Panc1 (cell line): Measurements from ENCODE around the gene RHEBL1. TPM values are rescaled to one million over a fixed set of nuclear protein-coding genes. Genes with fewer than 3 reads are reported as not detected.

ENCODE experiments used
- ATAC-seq: fragments of 200-7000 bp; cut with Tn5 transposase; 2 replicates; pipeline ENCODE4 v1.9.1; 2020; ENCODE audit warnings: mild to moderate bottlenecking, moderate library complexity
- BruUV-seq: library from RNA; stranded (reverse); fragments of 400-500 nt; replicated peaks from 2 replicates; lab custom pipeline; 2021; lab: Mats Ljungman, UMichigan
- CTCF ChIA-PET: fragments of 300-600 bp; sonication (Branson Sonifier 250); formaldehyde crosslinking; loops from one replicate; lab custom pipeline; 2022; ENCODE audit warnings: antibody characterized with exemption; lab: Charles Lee
- POLR2A ChIA-PET: fragments of 300-600 bp; sonication (Branson Sonifier 250); formaldehyde crosslinking; loops from one replicate; lab custom pipeline; 2022; ENCODE audit warnings: antibody characterized with exemption; lab: Charles Lee
- DNase-seq: peaks from one replicate; pipeline ENCODE4 v3.0.0-alpha.2; 2010; ENCODE audit warnings: low read depth, low spot score
- H3K27ac ChIP-seq: 2 replicates; pipeline ENCODE4 v1.5.1; 2011; ENCODE audit warnings: mild to moderate bottlenecking, low read length, inconsistent platforms
- H3K27me3 ChIP-seq: fragments of 200-500 bp; sonication (Bioruptor generic); 2 replicates; pipeline ENCODE4 v1.6.0; 2014; ENCODE audit warnings: low read length, inconsistent platforms; ENCODE audit not compliant: control insufficient read depth, insufficient read depth
- H3K36me3 ChIP-seq: fragments of 200-500 bp; sonication (Bioruptor generic); 2 replicates; pipeline ENCODE4 v1.5.1; 2014; ENCODE audit warnings: inconsistent platforms, mild to moderate bottlenecking, low read length, moderate library complexity; ENCODE audit not compliant: control insufficient read depth, insufficient read depth
- H3K4me1 ChIP-seq: 2 replicates; pipeline ENCODE4 v1.5.1; 2011; ENCODE audit warnings: inconsistent platforms, mild to moderate bottlenecking, low read length, moderate library complexity; ENCODE audit not compliant: control insufficient read depth, insufficient read depth
- H3K4me3 ChIP-seq, 2 experiments: 2 replicates each; pipeline ENCODE4 v1.5.1; 2011 to 2012; ENCODE audit warnings: low read depth in 2 of 2, low read length in 2 of 2, mild to moderate bottlenecking in 2 of 2, inconsistent platforms in 1 of 2, moderate library complexity in 1 of 2
- H3K9me3 ChIP-seq: fragments of 200-500 bp; sonication (Bioruptor generic); 2 replicates; pipeline ENCODE4 v1.5.1; 2014; ENCODE audit warnings: low read depth, mild to moderate bottlenecking, inconsistent platforms, low read length, moderate library complexity; ENCODE audit not compliant: control insufficient read depth, insufficient read depth
- POLR2AphosphoS5 ChIP-seq: IDR thresholded peaks from 2 replicates; pipeline ENCODE4 v1.6.1; 2012; ENCODE audit warnings: mild to moderate bottlenecking, low read depth, low read length, moderate library complexity
- SIN3A ChIP-seq: IDR thresholded peaks from 2 replicates; pipeline ENCODE4 v1.6.1; 2012; ENCODE audit warnings: low read depth, mild to moderate bottlenecking, low read length, moderate library complexity, borderline replicate concordance; ENCODE audit not compliant: insufficient read depth
- TCF7L2 ChIP-seq: IDR thresholded peaks from 2 replicates; pipeline ENCODE4 v1.6.1; 2011; ENCODE audit warnings: mild to moderate bottlenecking, low read depth, low read length, inconsistent platforms
- in situ Hi-C: cut with HindIII; loops from 2 replicates; pipeline ENCODE4 v1.10.0; 2016; ENCODE audit warnings: low sequenced_read_pairs, low pct_unique_long_range_greater_than_20kb
- intact Hi-C: fragments of 100-400 bp; cut with micrococcal nuclease; formaldehyde crosslinking; loops from one replicate; pipeline ENCODE4 v1.10.0; 2022; ENCODE audit not compliant: unreplicated experiment
- total RNA-seq: library from RNA; stranded (reverse); gene quantifications from one replicate; pipeline ENCODE4 v1.2.1, GENCODE V29; 2021; ENCODE audit not compliant: unreplicated experiment
- TF ChIP-seq, protein P1 (sequence below): fragments of 450-650 bp; IDR thresholded peaks from 2 replicates; pipeline ENCODE4 v1.5.1; 2017; ENCODE audit warnings: mild to moderate bottlenecking
- TF ChIP-seq, protein P2 (sequence below), 2 experiments: IDR thresholded peaks; 2 replicates each; pipeline ENCODE4 v1.6.1; 2011 to 2012; ENCODE audit warnings: low read depth in 2 of 2, control low read depth in 1 of 2, low read length in 1 of 2, mild to moderate bottlenecking in 1 of 2, moderate library complexity in 1 of 2; ENCODE audit not compliant: insufficient read depth in 1 of 2

Gene RHEBL1
- total RNA-seq, 1 experiment from 2014 or later, result 4.7 TPM

DNA sequence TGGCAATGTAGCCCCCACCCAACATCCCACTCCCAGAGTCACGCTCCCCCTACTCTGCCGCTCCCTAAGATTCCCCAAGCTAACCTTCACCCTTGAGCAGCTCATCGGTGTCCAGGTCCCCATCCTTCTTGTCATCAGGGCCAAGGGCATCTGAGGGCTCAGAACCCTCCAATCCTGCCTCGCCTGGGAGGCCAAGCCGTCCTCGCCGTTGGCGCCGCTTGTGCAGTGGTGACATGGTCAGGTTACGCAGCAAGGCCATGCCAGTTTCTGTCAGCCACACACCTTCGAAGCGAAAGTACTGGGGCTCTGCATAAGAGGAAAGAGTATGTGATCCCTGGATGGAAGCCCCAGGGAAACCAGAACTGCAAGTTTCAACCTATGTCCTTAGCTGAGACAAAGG is 25.1 kb downstream of the RHEBL1 start:
- no TSS peak for BruUV-seq
- intact Hi-C loops (no loop called here), in situ Hi-C loops (no loop called here)
- POLR2A ChIA-PET, result no interaction called here
- Histone ChIP-seq H3K36me3 (peaks cover 39% of the 10 kb centered on the region), H3K27ac (no peak overlapping the region), H3K4me3 (no peak overlapping the region), H3K9me3 (no peaks in the 10 kb centered on the region), H3K4me1 (no peaks in the 10 kb centered on the region), H3K27me3 (no peaks in the 10 kb centered on the region)
- ATAC-seq (no peak), DNase-seq (no peak)
- CTCF ChIA-PET, result interaction anchor here (0.7 kb wide), 1 partner anchor 15 kb away, joined by 6 read pairs; no protein-coding TSS in a partner anchor
- TF ChIP-seq TCF7L2, result no peak
- TF ChIP-seq, protein P1, sequence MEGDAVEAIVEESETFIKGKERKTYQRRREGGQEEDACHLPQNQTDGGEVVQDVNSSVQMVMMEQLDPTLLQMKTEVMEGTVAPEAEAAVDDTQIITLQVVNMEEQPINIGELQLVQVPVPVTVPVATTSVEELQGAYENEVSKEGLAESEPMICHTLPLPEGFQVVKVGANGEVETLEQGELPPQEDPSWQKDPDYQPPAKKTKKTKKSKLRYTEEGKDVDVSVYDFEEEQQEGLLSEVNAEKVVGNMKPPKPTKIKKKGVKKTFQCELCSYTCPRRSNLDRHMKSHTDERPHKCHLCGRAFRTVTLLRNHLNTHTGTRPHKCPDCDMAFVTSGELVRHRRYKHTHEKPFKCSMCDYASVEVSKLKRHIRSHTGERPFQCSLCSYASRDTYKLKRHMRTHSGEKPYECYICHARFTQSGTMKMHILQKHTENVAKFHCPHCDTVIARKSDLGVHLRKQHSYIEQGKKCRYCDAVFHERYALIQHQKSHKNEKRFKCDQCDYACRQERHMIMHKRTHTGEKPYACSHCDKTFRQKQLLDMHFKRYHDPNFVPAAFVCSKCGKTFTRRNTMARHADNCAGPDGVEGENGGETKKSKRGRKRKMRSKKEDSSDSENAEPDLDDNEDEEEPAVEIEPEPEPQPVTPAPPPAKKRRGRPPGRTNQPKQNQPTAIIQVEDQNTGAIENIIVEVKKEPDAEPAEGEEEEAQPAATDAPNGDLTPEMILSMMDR, result no peak
- TF ChIP-seq POLR2AphosphoS5, result no peak

DNA sequence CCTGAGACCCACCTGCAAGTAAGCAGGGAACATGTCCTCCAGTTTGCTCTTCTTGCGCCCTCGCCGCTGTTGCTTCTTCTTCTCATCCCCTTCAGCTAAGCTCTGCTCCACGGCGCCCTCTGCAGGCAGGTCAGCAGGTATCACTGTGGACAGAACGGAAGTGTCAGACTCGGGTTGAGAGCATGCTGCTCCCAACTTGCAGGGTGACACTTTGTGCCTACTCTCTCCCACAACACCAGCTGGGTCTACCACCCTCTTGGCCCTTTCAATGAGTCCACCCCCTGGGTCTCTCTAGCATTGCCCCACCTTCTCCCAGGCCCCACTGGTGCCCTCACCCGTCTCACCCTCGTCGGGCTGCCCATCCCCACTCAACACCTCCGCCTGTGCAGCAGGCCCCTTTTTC is 25.9 kb downstream of the RHEBL1 start:
- in situ Hi-C loops, result no loop called here
- no peak for DNase-seq
- CTCF ChIA-PET, result interaction anchor here (0.6 to 1.6 kb wide), 3 partner anchors 14 to 532 kb away, joined by 3 to 6 read pairs (median 3); no protein-coding TSS in a partner anchor

DNA sequence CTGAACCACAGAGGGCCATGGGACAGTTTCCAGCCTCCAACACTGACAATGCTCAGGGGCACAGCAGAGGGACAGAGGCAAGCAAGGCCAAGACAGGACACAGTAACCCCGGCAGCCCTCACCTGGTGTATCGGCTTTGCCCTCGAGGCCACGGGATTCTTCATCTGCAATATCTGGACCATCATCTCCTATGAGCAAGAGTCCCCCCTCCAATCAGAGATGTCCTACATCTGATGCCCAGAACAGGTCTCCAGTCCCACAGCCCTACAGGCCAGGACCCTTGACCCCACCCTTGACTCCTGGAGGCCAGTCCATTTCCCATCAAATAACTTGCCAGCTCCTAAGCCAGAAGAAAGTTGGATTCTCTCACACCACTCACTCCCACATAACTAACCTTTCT is 26.5 kb downstream of the RHEBL1 start:
- BruUV-seq, result no TSS peak
- CTCF ChIA-PET, result interaction anchor here (1.6 kb wide), 1 partner anchor 46 kb away, joined by 3 read pairs; no protein-coding TSS in a partner anchor

More for the DNA sequence above, 25.9 kb downstream of the RHEBL1 start:
- BruUV-seq, result TSS peak; percentile 36
- TF ChIP-seq POLR2AphosphoS5, result no peak
- TF ChIP-seq TCF7L2, result no peak
- TF ChIP-seq, protein P1, result peak; percentile 87; the same call in 1 of the 2 replicates
- Histone ChIP-seq H3K36me3 (peaks cover 37% of the 10 kb centered on the region), H3K4me3 (no peak overlapping the region), H3K27me3 (no peaks in the 10 kb centered on the region), H3K4me1 (no peaks in the 10 kb centered on the region), H3K9me3 (no peaks in the 10 kb centered on the region), H3K27ac (no peak overlapping the region)
- POLR2A ChIA-PET, result no interaction called here
- no peak for ATAC-seq
- intact Hi-C loops, result no loop called here

More for the DNA sequence above, 26.5 kb downstream of the RHEBL1 start:
- Histone ChIP-seq H3K36me3 (peaks cover 33% of the 10 kb centered on the region), H3K9me3 (no peaks in the 10 kb centered on the region), H3K4me3 (no peak overlapping the region), H3K27ac (no peak overlapping the region), H3K27me3 (no peaks in the 10 kb centered on the region), H3K4me1 (no peaks in the 10 kb centered on the region)
- intact Hi-C loops, result no loop called here
- POLR2A ChIA-PET, result no interaction called here
- TF ChIP-seq, protein P1, result no peak
- no peak for TF ChIP-seq TCF7L2
- TF ChIP-seq, protein P2, sequence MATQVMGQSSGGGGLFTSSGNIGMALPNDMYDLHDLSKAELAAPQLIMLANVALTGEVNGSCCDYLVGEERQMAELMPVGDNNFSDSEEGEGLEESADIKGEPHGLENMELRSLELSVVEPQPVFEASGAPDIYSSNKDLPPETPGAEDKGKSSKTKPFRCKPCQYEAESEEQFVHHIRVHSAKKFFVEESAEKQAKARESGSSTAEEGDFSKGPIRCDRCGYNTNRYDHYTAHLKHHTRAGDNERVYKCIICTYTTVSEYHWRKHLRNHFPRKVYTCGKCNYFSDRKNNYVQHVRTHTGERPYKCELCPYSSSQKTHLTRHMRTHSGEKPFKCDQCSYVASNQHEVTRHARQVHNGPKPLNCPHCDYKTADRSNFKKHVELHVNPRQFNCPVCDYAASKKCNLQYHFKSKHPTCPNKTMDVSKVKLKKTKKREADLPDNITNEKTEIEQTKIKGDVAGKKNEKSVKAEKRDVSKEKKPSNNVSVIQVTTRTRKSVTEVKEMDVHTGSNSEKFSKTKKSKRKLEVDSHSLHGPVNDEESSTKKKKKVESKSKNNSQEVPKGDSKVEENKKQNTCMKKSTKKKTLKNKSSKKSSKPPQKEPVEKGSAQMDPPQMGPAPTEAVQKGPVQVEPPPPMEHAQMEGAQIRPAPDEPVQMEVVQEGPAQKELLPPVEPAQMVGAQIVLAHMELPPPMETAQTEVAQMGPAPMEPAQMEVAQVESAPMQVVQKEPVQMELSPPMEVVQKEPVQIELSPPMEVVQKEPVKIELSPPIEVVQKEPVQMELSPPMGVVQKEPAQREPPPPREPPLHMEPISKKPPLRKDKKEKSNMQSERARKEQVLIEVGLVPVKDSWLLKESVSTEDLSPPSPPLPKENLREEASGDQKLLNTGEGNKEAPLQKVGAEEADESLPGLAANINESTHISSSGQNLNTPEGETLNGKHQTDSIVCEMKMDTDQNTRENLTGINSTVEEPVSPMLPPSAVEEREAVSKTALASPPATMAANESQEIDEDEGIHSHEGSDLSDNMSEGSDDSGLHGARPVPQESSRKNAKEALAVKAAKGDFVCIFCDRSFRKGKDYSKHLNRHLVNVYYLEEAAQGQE (IDR thresholded peaks at IDR 0.05; ENCODE audit: insufficient read depth in 1 of 2, low read depth in 2 of 2, low read length in 1 of 2), result no peak
- no peak for TF ChIP-seq SIN3A
- no peak for TF ChIP-seq POLR2AphosphoS5
- ATAC-seq (no peak), DNase-seq (no peak)
- in situ Hi-C loops, result no loop called here
